ENCODE measurements around the gene IQGAP1.

IQGAP1 gene

GRCh38 chr15:90483012-90483307, 94.9 kb downstream of the IQGAP1 start:
- no peaks in the 10 kb centered on the region for H3K9me3 ChIP-seq (ENCODE audit: control extremely low read depth in 1 of 5, control insufficient read depth in 4 of 5, insufficient read depth in 2 of 5, low read depth in 1 of 5, low read length in 4 of 5)
- no CpG with 5 or more reads among the region's 1 CpG for WGBS (ENCODE audit: insufficient coverage)
- CTCF ChIA-PET: interaction anchor here (0.9 to 6.0 kb wide), 21 partner anchors 8 to 402 kb away, joined by 3 to 134 read pairs (median 4); partner anchors contain the start of gene ZNF774
- DNase-seq: no peak
- peaks cover 5 to 18% (median 10%) of the 10 kb centered on the region in 4 experiments for H3K4me1 ChIP-seq (ENCODE audit: control extremely low read depth in 1 of 4, control insufficient read depth in 4 of 4, insufficient read depth in 4 of 4, low read length in 3 of 4)
- H3K36me3 ChIP-seq (ENCODE audit: control insufficient read depth in 4 of 4, insufficient read depth in 4 of 4, low read length in 3 of 4): peaks cover 20 to 76% (median 47%) of the 10 kb centered on the region in 4 experiments
- POLR2A ChIA-PET: no interaction called here
- no peak overlapping the region for H3K27ac ChIP-seq (ENCODE audit: insufficient read depth in 1 of 2, low read depth in 1 of 2, low read length in 2 of 2, poor library complexity in 1 of 2, severe bottlenecking in 2 of 2)
- no peak overlapping the region for H3K4me3 ChIP-seq (ENCODE audit: control insufficient read depth in 1 of 7, extremely low read depth in 1 of 7, insufficient read depth in 4 of 7, low read depth in 2 of 7, low read length in 6 of 7)
- no peaks in the 10 kb centered on the region for H3K27me3 ChIP-seq (replicated peaks in 2 of 5; ENCODE audit: control insufficient read depth in 4 of 5, insufficient read depth in 5 of 5, low read length in 4 of 5)

GRCh38 chr15:90483637-90484036, 95.6 kb downstream of the IQGAP1 start:
- no CpG with 5 or more reads among the region's 2 CpGs for WGBS (ENCODE audit: insufficient coverage)
- ChIA-PET CTCF (interaction anchor here (1.3 to 6.0 kb wide), 4 partner anchors 117 to 163 kb away, joined by 3 to 134 read pairs (median 52); no protein-coding TSS in a partner anchor), POLR2A (no interaction called here)
- Histone ChIP-seq H3K9me3 (ENCODE audit: control extremely low read depth in 1 of 5, control insufficient read depth in 4 of 5, insufficient read depth in 2 of 5, low read depth in 1 of 5, low read length in 4 of 5) (no peaks in the 10 kb centered on the region), H3K36me3 (ENCODE audit: control insufficient read depth in 4 of 4, insufficient read depth in 4 of 4, low read length in 3 of 4) (peaks cover 20 to 73% (median 43%) of the 10 kb centered on the region in 4 experiments), H3K27ac (ENCODE audit: insufficient read depth in 1 of 2, low read depth in 1 of 2, low read length in 2 of 2, poor library complexity in 1 of 2, severe bottlenecking in 2 of 2) (no peak overlapping the region), H3K4me3 (ENCODE audit: control insufficient read depth in 1 of 7, extremely low read depth in 1 of 7, insufficient read depth in 4 of 7, low read depth in 2 of 7, low read length in 6 of 7) (no peak overlapping the region), H3K4me1 (ENCODE audit: control extremely low read depth in 1 of 4, control insufficient read depth in 4 of 4, insufficient read depth in 4 of 4, low read length in 3 of 4) (peaks cover 5 to 18% (median 10%) of the 10 kb centered on the region in 4 experiments), H3K27me3 (replicated peaks in 2 of 5; ENCODE audit: control insufficient read depth in 4 of 5, insufficient read depth in 5 of 5, low read length in 4 of 5) (no peaks in the 10 kb centered on the region)
- no peak for DNase-seq

GRCh38 chr15:90487186-90487585, 99.1 kb downstream of the IQGAP1 start:
- 98% methylated on average over 5 of the region's 8 CpGs for WGBS (ENCODE audit: insufficient coverage)
- H3K36me3 ChIP-seq (ENCODE audit: control insufficient read depth in 4 of 4, insufficient read depth in 4 of 4, low read length in 3 of 4): peaks cover 14 to 84% (median 47%) of the 10 kb centered on the region in 4 experiments
- no peaks in the 10 kb centered on the region for H3K27me3 ChIP-seq (replicated peaks in 2 of 5; ENCODE audit: control insufficient read depth in 4 of 5, insufficient read depth in 5 of 5, low read length in 4 of 5)
- ChIA-PET CTCF (no interaction called here), POLR2A (interaction anchor here (0.5 kb wide), 1 partner anchor 61 kb away, joined by 11 read pairs; no protein-coding TSS in a partner anchor)
- no peaks in the 10 kb centered on the region for H3K9me3 ChIP-seq (ENCODE audit: control extremely low read depth in 1 of 5, control insufficient read depth in 4 of 5, insufficient read depth in 2 of 5, low read depth in 1 of 5, low read length in 4 of 5)
- no peaks in the 10 kb centered on the region for H3K4me1 ChIP-seq (ENCODE audit: control extremely low read depth in 1 of 4, control insufficient read depth in 4 of 4, insufficient read depth in 4 of 4, low read length in 3 of 4)
- H3K27ac ChIP-seq (ENCODE audit: insufficient read depth in 1 of 2, low read depth in 1 of 2, low read length in 2 of 2, poor library complexity in 1 of 2, severe bottlenecking in 2 of 2): no peak overlapping the region
- no peak overlapping the region for H3K4me3 ChIP-seq (ENCODE audit: control insufficient read depth in 1 of 7, extremely low read depth in 1 of 7, insufficient read depth in 4 of 7, low read depth in 2 of 7, low read length in 6 of 7)
- DNase-seq: no peak

GRCh38 chr15:90489514-90489913, 101.5 kb downstream of the IQGAP1 start:
- ChIA-PET CTCF (interaction anchor here (1.2 to 2.4 kb wide), 2 partner anchors 9 to 72 kb away, joined by 3 to 13 read pairs; no protein-coding TSS in a partner anchor), POLR2A (interaction anchor here (0.7 kb wide), 1 partner anchor 397 kb away, joined by 5 read pairs; no protein-coding TSS in a partner anchor)
- no peak overlapping the region for H3K27ac ChIP-seq (ENCODE audit: insufficient read depth in 1 of 2, low read depth in 1 of 2, low read length in 2 of 2, poor library complexity in 1 of 2, severe bottlenecking in 2 of 2)
- WGBS (ENCODE audit: insufficient coverage): 100% methylated on average over 1 of the region's 1 CpG
- no peaks in the 10 kb centered on the region for H3K9me3 ChIP-seq (ENCODE audit: control extremely low read depth in 1 of 5, control insufficient read depth in 4 of 5, insufficient read depth in 2 of 5, low read depth in 1 of 5, low read length in 4 of 5)
- H3K4me1 ChIP-seq (ENCODE audit: control extremely low read depth in 1 of 4, control insufficient read depth in 4 of 4, insufficient read depth in 4 of 4, low read length in 3 of 4): no peaks in the 10 kb centered on the region
- no peaks in the 10 kb centered on the region for H3K27me3 ChIP-seq (replicated peaks in 2 of 5; ENCODE audit: control insufficient read depth in 4 of 5, insufficient read depth in 5 of 5, low read length in 4 of 5)
- H3K36me3 ChIP-seq (ENCODE audit: control insufficient read depth in 4 of 4, insufficient read depth in 4 of 4, low read length in 3 of 4): peaks cover 14 to 85% (median 50%) of the 10 kb centered on the region in 4 experiments
- no peak for DNase-seq
- H3K4me3 ChIP-seq (ENCODE audit: control insufficient read depth in 1 of 7, extremely low read depth in 1 of 7, insufficient read depth in 4 of 7, low read depth in 2 of 7, low read length in 6 of 7): no peak overlapping the region

- H3K27ac ChIP-seq (ENCODE audit: insufficient read depth in 1 of 2, low read depth in 1 of 2, low read length in 2 of 2, poor library complexity in 1 of 2, severe bottlenecking in 2 of 2): no peak overlapping the region
- H3K36me3 ChIP-seq (ENCODE audit: control insufficient read depth in 4 of 4, insufficient read depth in 4 of 4, low read length in 3 of 4): peaks cover 16 to 85% (median 49%) of the 10 kb centered on the region in 4 experiments
- no peaks in the 10 kb centered on the region for H3K27me3 ChIP-seq (replicated peaks in 2 of 5; ENCODE audit: control insufficient read depth in 4 of 5, insufficient read depth in 5 of 5, low read length in 4 of 5)
- H3K4me1 ChIP-seq (ENCODE audit: control extremely low read depth in 1 of 4, control insufficient read depth in 4 of 4, insufficient read depth in 4 of 4, low read length in 3 of 4): no peaks in the 10 kb centered on the region
- no peak overlapping the region for H3K4me3 ChIP-seq (ENCODE audit: control insufficient read depth in 1 of 7, extremely low read depth in 1 of 7, insufficient read depth in 4 of 7, low read depth in 2 of 7, low read length in 6 of 7)
- POLR2A ChIA-PET: no interaction called here
- no CpG with 5 or more reads among the region's 2 CpGs for WGBS (ENCODE audit: insufficient coverage)
- no peak for DNase-seq
- H3K9me3 ChIP-seq (ENCODE audit: control extremely low read depth in 1 of 5, control insufficient read depth in 4 of 5, insufficient read depth in 2 of 5, low read depth in 1 of 5, low read length in 4 of 5): no peaks in the 10 kb centered on the region
- CTCF ChIA-PET: interaction anchor here (1.2 to 2.4 kb wide), 2 partner anchors 9 to 72 kb away, joined by 3 to 13 read pairs; no protein-coding TSS in a partner anchor
Observed at GRCh38 chr15:90489944-90490343, 101.9 kb downstream of the IQGAP1 start.

- Histone ChIP-seq H3K9me3 (ENCODE audit: control extremely low read depth in 1 of 5, control insufficient read depth in 4 of 5, insufficient read depth in 2 of 5, low read depth in 1 of 5, low read length in 4 of 5) (no peaks in the 10 kb centered on the region), H3K27ac (ENCODE audit: insufficient read depth in 1 of 2, low read depth in 1 of 2, low read length in 2 of 2, poor library complexity in 1 of 2, severe bottlenecking in 2 of 2) (no peak overlapping the region), H3K4me3 (ENCODE audit: control insufficient read depth in 1 of 7, extremely low read depth in 1 of 7, insufficient read depth in 4 of 7, low read depth in 2 of 7, low read length in 6 of 7) (no peak overlapping the region), H3K27me3 (replicated peaks in 2 of 5; ENCODE audit: control insufficient read depth in 4 of 5, insufficient read depth in 5 of 5, low read length in 4 of 5) (no peaks in the 10 kb centered on the region), H3K36me3 (ENCODE audit: control insufficient read depth in 4 of 4, insufficient read depth in 4 of 4, low read length in 3 of 4) (peaks cover 8 to 75% (median 32%) of the 10 kb centered on the region in 4 experiments), H3K4me1 (ENCODE audit: control extremely low read depth in 1 of 4, control insufficient read depth in 4 of 4, insufficient read depth in 4 of 4, low read length in 3 of 4) (peaks cover 0 to 15% (median 6%) of the 10 kb centered on the region in 4 experiments)
- no peak for DNase-seq
- POLR2A ChIA-PET: no interaction called here
- CTCF ChIA-PET: no interaction called here
Observed at GRCh38 chr15:90493647-90494046, 105.6 kb downstream of the IQGAP1 start.

- WGBS (ENCODE audit: insufficient coverage): 100% methylated on average over 1 of the region's 3 CpGs
- peaks cover 8 to 74% (median 31%) of the 10 kb centered on the region in 4 experiments for H3K36me3 ChIP-seq (ENCODE audit: control insufficient read depth in 4 of 4, insufficient read depth in 4 of 4, low read length in 3 of 4)
- no peaks in the 10 kb centered on the region for H3K27me3 ChIP-seq (replicated peaks in 2 of 5; ENCODE audit: control insufficient read depth in 4 of 5, insufficient read depth in 5 of 5, low read length in 4 of 5)
- DNase-seq: no peak
- H3K4me3 ChIP-seq (ENCODE audit: control insufficient read depth in 1 of 7, extremely low read depth in 1 of 7, insufficient read depth in 4 of 7, low read depth in 2 of 7, low read length in 6 of 7): no peak overlapping the region
- no peak overlapping the region for H3K27ac ChIP-seq (ENCODE audit: insufficient read depth in 1 of 2, low read depth in 1 of 2, low read length in 2 of 2, poor library complexity in 1 of 2, severe bottlenecking in 2 of 2)
- ChIA-PET CTCF (no interaction called here), POLR2A (no interaction called here)
- H3K4me1 ChIP-seq (ENCODE audit: control extremely low read depth in 1 of 4, control insufficient read depth in 4 of 4, insufficient read depth in 4 of 4, low read length in 3 of 4): peaks cover 0 to 15% (median 6%) of the 10 kb centered on the region in 4 experiments
- no peaks in the 10 kb centered on the region for H3K9me3 ChIP-seq (ENCODE audit: control extremely low read depth in 1 of 5, control insufficient read depth in 4 of 5, insufficient read depth in 2 of 5, low read depth in 1 of 5, low read length in 4 of 5)
Observed at GRCh38 chr15:90495067-90495466, 107.0 kb downstream of the IQGAP1 start.
